Calu3 (cell line): ENCODE data around the gene NLN. TPM values are rescaled to one million over a fixed set of nuclear protein-coding genes. Genes with fewer than 3 reads are reported as not detected.

ENCODE experiments used
- BruUV-seq: library from RNA; stranded (reverse); fragments of 400-500 nt; replicated peaks from 2 replicates; lab custom pipeline; 2021; lab: Mats Ljungman, UMichigan
- CTCF ChIA-PET: fragments of 300-600 bp; sonication (Branson Sonifier 250); formaldehyde crosslinking; loops from one replicate; lab custom pipeline; 2022; ENCODE audit warnings: antibody characterized with exemption; lab: Charles Lee
- DNase-seq: peaks from one replicate; pipeline ENCODE4 v3.0.0; 2022
- H3K27ac Mint-ChIP-seq: one replicate; pipeline ENCODE4 v1.8.0; 2022; ENCODE audit warnings: mixed read lengths; ENCODE audit not compliant: unreplicated experiment
- H3K27me3 Mint-ChIP-seq: one replicate; pipeline ENCODE4 v1.8.0; 2022; ENCODE audit warnings: mixed read lengths; ENCODE audit not compliant: unreplicated experiment
- H3K36me3 Mint-ChIP-seq: one replicate; pipeline ENCODE4 v1.8.0; 2022; ENCODE audit warnings: mild to moderate bottlenecking, moderate library complexity, mixed read lengths; ENCODE audit not compliant: insufficient read depth, unreplicated experiment
- H3K4me1 Mint-ChIP-seq: one replicate; pipeline ENCODE4 v1.8.0; 2022; ENCODE audit warnings: mild to moderate bottlenecking, low read depth, mixed read lengths; ENCODE audit not compliant: unreplicated experiment
- H3K4me3 Mint-ChIP-seq: one replicate; pipeline ENCODE4 v1.8.0; 2022; ENCODE audit warnings: mild to moderate bottlenecking, low read depth, moderate library complexity, mixed read lengths; ENCODE audit not compliant: unreplicated experiment
- H3K9me3 Mint-ChIP-seq: one replicate; pipeline ENCODE4 v1.8.0; 2022; ENCODE audit warnings: low read depth, mixed read lengths; ENCODE audit not compliant: unreplicated experiment
- CTCF ChIP-seq: fragments of 200-600 bp; IDR thresholded peaks from one replicate; pipeline ENCODE4 v1.8.0; 2022; ENCODE audit warnings: antibody characterized with exemption; ENCODE audit not compliant: unreplicated experiment
- intact Hi-C: fragments of 100-400 bp; cut with micrococcal nuclease; formaldehyde crosslinking; loops from one replicate; pipeline ENCODE4 v1.10.0; 2022; ENCODE audit not compliant: unreplicated experiment
- total RNA-seq: library from RNA; stranded (reverse); gene quantifications from 2 replicates; pipeline ENCODE4 v1.2.3, GENCODE V29; 2022

NLN gene
- total RNA-seq, 1 experiment from 2014 or later: 47.9 TPM

GRCh38 chr5:65796269-65796668 is 74.3 kb downstream of the NLN start:
- Mint-ChIP-seq H3K27ac (no peak overlapping the region), H3K9me3 (no peaks in the 10 kb centered on the region), H3K4me3 (no peak overlapping the region), H3K4me1 (no peaks in the 10 kb centered on the region), H3K27me3 (no peaks in the 10 kb centered on the region), H3K36me3 (peaks cover 10% of the 10 kb centered on the region)
- no peak for DNase-seq
- no TSS peak for BruUV-seq
- no peak for TF ChIP-seq CTCF
- intact Hi-C loops: no loop called here
- CTCF ChIA-PET: no interaction called here

GRCh38 chr5:65796751-65797316 is 74.8 kb downstream of the NLN start:
- CTCF ChIA-PET: no interaction called here
- Mint-ChIP-seq H3K36me3 (peaks cover 11% of the 10 kb centered on the region), H3K27me3 (no peaks in the 10 kb centered on the region), H3K4me1 (no peaks in the 10 kb centered on the region), H3K27ac (no peak overlapping the region), H3K9me3 (no peaks in the 10 kb centered on the region), H3K4me3 (no peak overlapping the region)
- no peak for TF ChIP-seq CTCF
- no peak for DNase-seq
- intact Hi-C loops: no loop called here
- no TSS peak for BruUV-seq

- CTCF ChIA-PET: no interaction called here
- H3K27me3 Mint-ChIP-seq: no peaks in the 10 kb centered on the region
- no TSS peak for BruUV-seq
- no peak for DNase-seq
- H3K4me3 Mint-ChIP-seq: no peak overlapping the region
- no peak overlapping the region for H3K27ac Mint-ChIP-seq
- no peaks in the 10 kb centered on the region for H3K9me3 Mint-ChIP-seq
- H3K36me3 Mint-ChIP-seq: peaks cover 13% of the 10 kb centered on the region
- TF ChIP-seq CTCF: no peak
- intact Hi-C loops: no loop called here
- H3K4me1 Mint-ChIP-seq: no peaks in the 10 kb centered on the region
These were observed 75.5 kb downstream of the NLN start for GRCh38 chr5:65797481-65797880.

- Mint-ChIP-seq H3K4me3 (no peak overlapping the region), H3K4me1 (no peaks in the 10 kb centered on the region), H3K9me3 (no peaks in the 10 kb centered on the region), H3K27ac (no peak overlapping the region), H3K27me3 (no peaks in the 10 kb centered on the region), H3K36me3 (peaks cover 13% of the 10 kb centered on the region)
- no peak for DNase-seq
- TF ChIP-seq CTCF: no peak
- intact Hi-C loops: no loop called here
- CTCF ChIA-PET: no interaction called here
- no TSS peak for BruUV-seq
These were observed 77.9 kb downstream of the NLN start for GRCh38 chr5:65799857-65800256.
